Hepatocyte (in vitro differentiated cells): ENCODE measurements around the gene TLL2.

Source experiments
- CTCF ChIP-seq: fragments of 200-600 bp; sonication (generic); IDR thresholded peaks from 2 replicates; pipeline ENCODE4 v1.5.1; 2016; ENCODE audit warnings: antibody characterized with exemption, mild to moderate bottlenecking; ENCODE audit not compliant: poor library complexity
- EZH2 ChIP-seq: fragments of 200-600 bp; sonication (generic); IDR thresholded peaks from 2 replicates; pipeline ENCODE4 v1.6.1; 2016; ENCODE audit warnings: antibody characterized with exemption, mild to moderate bottlenecking, borderline replicate concordance
- EZH2phosphoT487 ChIP-seq: fragments of 200-600 bp; sonication (generic); IDR thresholded peaks from one replicate; pipeline ENCODE4 v1.6.1; 2018; ENCODE audit warnings: antibody characterized with exemption, mild to moderate bottlenecking, low read depth, moderate library complexity; ENCODE audit not compliant: unreplicated experiment, severe bottlenecking

- TF ChIP-seq CTCF: no peak
- TF ChIP-seq EZH2phosphoT487: no peak
- no peak for TF ChIP-seq EZH2
Measured at GRCh38 chr10:96494694-96495093, 19.0 kb downstream of the TLL2 start.
